COLO668 (cell line): ENCODE results near the gene CIB4.

Experiments
- DNase-seq: peaks from one replicate; lab custom pipeline; 2025; ENCODE audit not compliant: unreplicated experiment; lab: John Stamatoyannopoulos, UW

Gene CIB4

GRCh38 chr2:26640781-26641564, at the start of gene CIB4:
TSS of gene CIB4 (minus strand) at chr2:26641366. CDS start at chr2:26641314, 52 bp downstream.
- no peak for DNase-seq

- peak; percentile 95 for DNase-seq
Measured at GRCh38 chr2:26687801-26688200, 46.6 kb upstream of the CIB4 start.

- DNase-seq: peak; percentile 72
Measured at GRCh38 chr2:26687328-26687727, 46.2 kb upstream of the CIB4 start.

GRCh38 chr2:26685989-26686839, 45.0 kb upstream of the CIB4 start:
- DNase-seq: peak; percentile 87

GRCh38 chr2:26685341-26685740, 44.2 kb upstream of the CIB4 start:
- no peak for DNase-seq

GRCh38 chr2:26683583-26683982, 42.4 kb upstream of the CIB4 start:
- DNase-seq: no peak

GRCh38 chr2:26682155-26682554, 41.0 kb upstream of the CIB4 start:
- DNase-seq: no peak

GRCh38 chr2:26681656-26682055, 40.5 kb upstream of the CIB4 start:
- DNase-seq: no peak

GRCh38 chr2:26679867-26680266, 38.7 kb upstream of the CIB4 start:
- DNase-seq: no peak

- no peak for DNase-seq
Measured at GRCh38 chr2:26678035-26678434, 36.9 kb upstream of the CIB4 start.

- DNase-seq: no peak
Measured at GRCh38 chr2:26675651-26676255, 34.6 kb upstream of the CIB4 start.

- no peak for DNase-seq
Measured at GRCh38 chr2:26674771-26675170, 33.6 kb upstream of the CIB4 start.

- no peak for DNase-seq
Measured at GRCh38 chr2:26674002-26674751, 33.0 kb upstream of the CIB4 start.

GRCh38 chr2:26672818-26673393, 31.7 kb upstream of the CIB4 start:
- DNase-seq: no peak

- no peak for DNase-seq
Measured at GRCh38 chr2:26672112-26672817, 31.1 kb upstream of the CIB4 start.

- DNase-seq: no peak
Measured at GRCh38 chr2:26671691-26672090, 30.5 kb upstream of the CIB4 start.

- DNase-seq: no peak
Measured at GRCh38 chr2:26670931-26671460, 29.8 kb upstream of the CIB4 start.

GRCh38 chr2:26670171-26670570, 29.0 kb upstream of the CIB4 start:
- DNase-seq: no peak

- no peak for DNase-seq
Measured at GRCh38 chr2:26668856-26669750, 27.9 kb upstream of the CIB4 start.
